ENCODE data around the gene BAG2. TPM values are rescaled to one million over a fixed set of nuclear protein-coding genes. Genes with fewer than 3 reads are reported as not detected.

BAG2 gene
- total RNA-seq, 2 donors from 2014 or later, result 2.5 to 2.9 TPM

- peaks cover 67% of the 10 kb centered on the region for H3K36me3 Mint-ChIP-seq (ENCODE audit: low read depth)
- H3K4me1 Mint-ChIP-seq, result no peaks in the 10 kb centered on the region
- Histone ChIP-seq H3K9ac (ENCODE audit: extremely low read depth, low read length, poor library complexity, severe bottlenecking) (no peak overlapping the region), H3K9me3 (ENCODE audit: control insufficient read depth, low read length) (no peaks in the 10 kb centered on the region), H3K36me3 (ENCODE audit: control insufficient read depth, insufficient read depth, low read length) (peaks cover 60% of the 10 kb centered on the region), H3K4me3 (ENCODE audit: low read length) (no peak overlapping the region), H3K27ac (ENCODE audit: low read depth, low read length) (no peak overlapping the region), H3K27me3 (ENCODE audit: control insufficient read depth, insufficient read depth, low read length, poor library complexity, severe bottlenecking) (no peaks in the 10 kb centered on the region), H3K4me1 (ENCODE audit: control insufficient read depth, insufficient read depth, low read length) (no peaks in the 10 kb centered on the region)
- peaks cover 2% of the 10 kb centered on the region for H3K9me3 Mint-ChIP-seq
- no peak for DNase-seq
- H3K4me3 Mint-ChIP-seq, result no peak overlapping the region
- no peak overlapping the region for H3K27ac Mint-ChIP-seq
- no peaks in the 10 kb centered on the region for H3K27me3 Mint-ChIP-seq (ENCODE audit: insufficient read depth)
- 91 to 97% methylated on average over 2 to 6 of the region's 7 CpGs for WGBS, 2 experiments (ENCODE audit: insufficient coverage in 1 of 2, insufficient read length in 1 of 2)
- TF ChIP-seq CTCF (conservative IDR thresholded peaks at IDR 0.05), result no peak
Observed at GRCh38 chr6:57147955-57148858, 23.9 kb upstream of the BAG2 start.

GRCh38 chr6:57158658-57159057, 13.5 kb upstream of the BAG2 start:
- Histone ChIP-seq H3K4me1 (ENCODE audit: control insufficient read depth, insufficient read depth, low read length) (no peaks in the 10 kb centered on the region), H3K9me3 (ENCODE audit: control insufficient read depth, low read length) (no peaks in the 10 kb centered on the region), H3K27ac (ENCODE audit: low read depth, low read length) (no peak overlapping the region), H3K27me3 (ENCODE audit: control insufficient read depth, insufficient read depth, low read length, poor library complexity, severe bottlenecking) (no peaks in the 10 kb centered on the region), H3K4me3 (ENCODE audit: low read length) (no peak overlapping the region), H3K36me3 (ENCODE audit: control insufficient read depth, insufficient read depth, low read length) (peaks cover 35% of the 10 kb centered on the region), H3K9ac (ENCODE audit: extremely low read depth, low read length, poor library complexity, severe bottlenecking) (no peak overlapping the region)
- Mint-ChIP-seq H3K4me1 (no peaks in the 10 kb centered on the region), H3K36me3 (ENCODE audit: low read depth) (peaks cover 17% of the 10 kb centered on the region), H3K27ac (no peak overlapping the region), H3K27me3 (ENCODE audit: insufficient read depth) (no peaks in the 10 kb centered on the region), H3K9me3 (peaks cover 2% of the 10 kb centered on the region), H3K4me3 (no peak overlapping the region)
- no peak for TF ChIP-seq CTCF (conservative IDR thresholded peaks at IDR 0.05)
- DNase-seq, result no peak

- no peak for DNase-seq
- Mint-ChIP-seq H3K9me3 (peaks cover 2% of the 10 kb centered on the region), H3K4me1 (no peaks in the 10 kb centered on the region)
Observed at GRCh38 chr6:57159127-57159526, 13.0 kb upstream of the BAG2 start.

More at GRCh38 chr6:57159127-57159526, 13.0 kb upstream of the BAG2 start:
- H3K36me3 Mint-ChIP-seq (ENCODE audit: low read depth), result peaks cover 17% of the 10 kb centered on the region
- Histone ChIP-seq H3K9me3 (ENCODE audit: control insufficient read depth, low read length) (peaks cover 5% of the 10 kb centered on the region), H3K9ac (ENCODE audit: extremely low read depth, low read length, poor library complexity, severe bottlenecking) (no peak overlapping the region), H3K36me3 (ENCODE audit: control insufficient read depth, insufficient read depth, low read length) (peaks cover 35% of the 10 kb centered on the region), H3K4me1 (ENCODE audit: control insufficient read depth, insufficient read depth, low read length) (no peaks in the 10 kb centered on the region), H3K4me3 (ENCODE audit: low read length) (no peak overlapping the region), H3K27ac (ENCODE audit: low read depth, low read length) (no peak overlapping the region), H3K27me3 (ENCODE audit: control insufficient read depth, insufficient read depth, low read length, poor library complexity, severe bottlenecking) (no peaks in the 10 kb centered on the region)
- no peak for TF ChIP-seq CTCF (conservative IDR thresholded peaks at IDR 0.05)
- H3K27me3 Mint-ChIP-seq (ENCODE audit: insufficient read depth), result no peaks in the 10 kb centered on the region
- no peak overlapping the region for H3K27ac Mint-ChIP-seq
- no peak overlapping the region for H3K4me3 Mint-ChIP-seq
- 100% methylated on average over 2 of the region's 2 CpGs; no CpG with 5 or more reads in 1 of the 2 experiments for WGBS, 2 experiments (ENCODE audit: insufficient coverage in 1 of 2, insufficient read length in 1 of 2)

Data from endodermal cell (in vitro differentiated cells).